GM12873 (cell line): ENCODE data around the gene SPINT1.

Source experiments
- TF ChIP-seq, protein P1 (sequence below): IDR thresholded peaks from 2 replicates; pipeline ENCODE4 v1.5.1; 2012; ENCODE audit warnings: low read depth, mild to moderate bottlenecking, moderate library complexity, low read length, control low read depth; ENCODE audit not compliant: insufficient read depth; ENCODE audit errors: missing control alignments

Gene SPINT1

DNA sequence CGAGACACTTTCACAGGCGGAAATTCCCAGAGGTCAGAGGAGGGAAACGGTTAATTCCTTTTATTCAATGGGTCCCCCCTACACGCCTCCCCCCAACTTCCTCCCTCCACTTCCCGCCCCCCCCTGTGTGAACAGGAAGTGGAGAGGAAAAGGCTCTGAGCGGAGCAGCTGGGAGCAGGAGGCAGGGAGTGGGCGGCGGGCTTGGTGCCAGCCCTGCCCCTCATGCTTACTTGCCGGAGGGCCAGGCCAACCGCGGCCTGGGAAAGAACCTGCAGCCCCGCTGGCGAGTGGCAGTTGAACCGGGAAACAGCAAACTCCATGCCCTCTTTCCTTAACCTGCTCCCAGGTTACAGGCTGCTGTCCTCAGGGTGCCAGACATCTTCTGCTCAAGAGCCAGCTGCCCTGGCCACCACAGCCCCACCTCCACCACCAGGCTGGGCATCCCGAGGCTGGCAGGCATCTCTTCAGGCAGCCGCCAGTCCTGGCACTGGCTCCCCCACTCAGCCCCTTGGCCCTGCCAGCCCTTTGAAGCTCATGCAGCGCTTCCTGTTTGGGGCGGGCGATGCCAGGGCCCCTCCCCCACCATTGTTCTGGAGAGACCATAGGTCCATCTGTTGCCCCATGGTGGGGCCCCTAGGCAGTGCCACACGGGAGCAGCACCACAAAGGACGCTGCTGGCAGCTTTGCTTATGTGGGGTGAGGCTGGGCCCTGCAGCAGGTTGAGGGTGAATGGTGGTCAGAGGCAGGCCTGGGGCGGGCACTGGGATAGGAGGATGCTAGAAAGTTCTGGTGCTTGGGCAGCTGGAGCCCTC is 63.3 kb downstream of the SPINT1 start:
- TF ChIP-seq, protein P1, sequence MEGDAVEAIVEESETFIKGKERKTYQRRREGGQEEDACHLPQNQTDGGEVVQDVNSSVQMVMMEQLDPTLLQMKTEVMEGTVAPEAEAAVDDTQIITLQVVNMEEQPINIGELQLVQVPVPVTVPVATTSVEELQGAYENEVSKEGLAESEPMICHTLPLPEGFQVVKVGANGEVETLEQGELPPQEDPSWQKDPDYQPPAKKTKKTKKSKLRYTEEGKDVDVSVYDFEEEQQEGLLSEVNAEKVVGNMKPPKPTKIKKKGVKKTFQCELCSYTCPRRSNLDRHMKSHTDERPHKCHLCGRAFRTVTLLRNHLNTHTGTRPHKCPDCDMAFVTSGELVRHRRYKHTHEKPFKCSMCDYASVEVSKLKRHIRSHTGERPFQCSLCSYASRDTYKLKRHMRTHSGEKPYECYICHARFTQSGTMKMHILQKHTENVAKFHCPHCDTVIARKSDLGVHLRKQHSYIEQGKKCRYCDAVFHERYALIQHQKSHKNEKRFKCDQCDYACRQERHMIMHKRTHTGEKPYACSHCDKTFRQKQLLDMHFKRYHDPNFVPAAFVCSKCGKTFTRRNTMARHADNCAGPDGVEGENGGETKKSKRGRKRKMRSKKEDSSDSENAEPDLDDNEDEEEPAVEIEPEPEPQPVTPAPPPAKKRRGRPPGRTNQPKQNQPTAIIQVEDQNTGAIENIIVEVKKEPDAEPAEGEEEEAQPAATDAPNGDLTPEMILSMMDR: no peak
